WERI-Rb-1 (cell line): ENCODE measurements around the gene SLC17A4.

ENCODE experiments used
- DNase-seq: peaks from one replicate; pipeline ENCODE4 v3.0.0-alpha.2; 2020
- H3K27ac ChIP-seq: fragments of 250-450 bp; sonication (Bioruptor Pico); 2 replicates; pipeline ENCODE4 v1.5.1; 2020; ENCODE audit warnings: mild to moderate bottlenecking, moderate library complexity
- H3K27me3 ChIP-seq: fragments of 250-450 bp; sonication (Bioruptor Pico); 2 replicates; pipeline ENCODE4 v1.5.1; 2021; ENCODE audit warnings: mild to moderate bottlenecking, low read depth, moderate library complexity; ENCODE audit not compliant: insufficient read depth, severe bottlenecking
- H3K36me3 ChIP-seq: fragments of 250-450 bp; sonication (Bioruptor Pico); 2 replicates; pipeline ENCODE4 v1.5.1; 2020; ENCODE audit warnings: mild to moderate bottlenecking, moderate library complexity
- H3K4me3 ChIP-seq: 2 replicates; pipeline ENCODE4 v1.5.1; 2011; ENCODE audit warnings: low read depth, mild to moderate bottlenecking, control low read depth, low read length
- H3K9me3 ChIP-seq: fragments of 250-450 bp; sonication (Bioruptor Pico); 2 replicates; pipeline ENCODE4 v1.5.1; 2021; ENCODE audit warnings: mild to moderate bottlenecking, moderate library complexity; ENCODE audit not compliant: severe bottlenecking
- CTCF ChIP-seq: IDR thresholded peaks from 2 replicates; pipeline ENCODE4 v1.5.1; 2011; ENCODE audit warnings: low read depth, mild to moderate bottlenecking, control low read depth, inconsistent platforms, low read length

The SLC17A4 gene

DNA sequence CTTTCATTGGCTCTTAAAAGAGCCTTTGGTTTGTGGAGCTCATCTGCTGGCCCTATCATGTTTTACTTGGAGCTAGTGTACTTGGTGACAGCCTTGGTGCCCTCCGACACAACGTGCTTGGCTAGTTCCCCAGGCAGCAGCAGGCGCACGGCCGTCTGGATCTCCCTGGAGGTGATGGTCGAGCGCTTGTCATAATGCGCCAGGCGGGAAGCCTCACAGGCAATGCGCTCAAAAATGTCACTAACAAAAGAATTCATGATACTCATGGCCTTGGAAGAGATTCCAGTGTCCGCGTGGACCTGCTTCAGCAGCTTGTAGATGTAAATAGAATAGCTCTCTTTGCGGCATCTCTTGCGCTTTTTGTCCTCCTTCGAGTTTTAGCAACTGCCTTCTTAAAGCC, 22.8 kb upstream of the SLC17A4 start:
- no peak for DNase-seq
- Histone ChIP-seq H3K4me3 (no peak overlapping the region), H3K27me3 (no peaks in the 10 kb centered on the region), H3K36me3 (no peaks in the 10 kb centered on the region), H3K27ac (no peak overlapping the region), H3K9me3 (peaks cover under 1% of the 10 kb centered on the region)
- TF ChIP-seq CTCF = no peak

GRCh38 chr6:25732468-25733198, 21.9 kb upstream of the SLC17A4 start:
- no peak for DNase-seq
- H3K27me3 ChIP-seq = no peaks in the 10 kb centered on the region
- H3K9me3 ChIP-seq = peaks cover 8% of the 10 kb centered on the region
- no peak for TF ChIP-seq CTCF
- no peaks in the 10 kb centered on the region for H3K36me3 ChIP-seq
- no peak overlapping the region for H3K27ac ChIP-seq
- H3K4me3 ChIP-seq = no peak overlapping the region

GRCh38 chr6:25735261-25735660, 19.3 kb upstream of the SLC17A4 start:
- no peak for DNase-seq
- Histone ChIP-seq H3K27me3 (no peaks in the 10 kb centered on the region), H3K4me3 (no peak overlapping the region), H3K36me3 (no peaks in the 10 kb centered on the region), H3K27ac (no peak overlapping the region), H3K9me3 (peaks cover 8% of the 10 kb centered on the region)
- no peak for TF ChIP-seq CTCF

- no peak overlapping the region for H3K4me3 ChIP-seq
- no peaks in the 10 kb centered on the region for H3K9me3 ChIP-seq
- H3K36me3 ChIP-seq = no peaks in the 10 kb centered on the region
- no peaks in the 10 kb centered on the region for H3K27me3 ChIP-seq
- no peak overlapping the region for H3K27ac ChIP-seq
- no peak for TF ChIP-seq CTCF
- DNase-seq = no peak
These were observed 10.7 kb upstream of the SLC17A4 start for GRCh38 chr6:25743868-25744267.

GRCh38 chr6:25745836-25746235, 8.7 kb upstream of the SLC17A4 start:
- no peak overlapping the region for H3K27ac ChIP-seq

More at GRCh38 chr6:25745836-25746235, 8.7 kb upstream of the SLC17A4 start:
- TF ChIP-seq CTCF = no peak
- no peaks in the 10 kb centered on the region for H3K9me3 ChIP-seq
- H3K4me3 ChIP-seq = no peak overlapping the region
- DNase-seq = no peak
- no peaks in the 10 kb centered on the region for H3K36me3 ChIP-seq
- no peaks in the 10 kb centered on the region for H3K27me3 ChIP-seq
